Neural crest cell (in vitro differentiated cells): ENCODE measurements around the gene ZNF570. TPM values are rescaled to one million over a fixed set of nuclear protein-coding genes. Genes with fewer than 3 reads are reported as not detected.

ENCODE experiments used
- DNase-seq: peaks from one replicate; pipeline ENCODE4 v3.0.0; 2021; ENCODE audit warnings: low read depth, mixed read lengths, low spot score
- H3K27ac Mint-ChIP-seq: one replicate; pipeline ENCODE4 v1.8.0; 2021; ENCODE audit warnings: mild to moderate bottlenecking, mixed read lengths; ENCODE audit not compliant: unreplicated experiment
- H3K27me3 Mint-ChIP-seq: 2 replicates; pipeline ENCODE4 v1.8.0; 2021; ENCODE audit warnings: low read depth, mild to moderate bottlenecking, mixed read lengths
- H3K36me3 Mint-ChIP-seq: 2 replicates; pipeline ENCODE4 v1.8.0; 2021; ENCODE audit warnings: low read depth, mild to moderate bottlenecking, mixed read lengths
- H3K4me1 Mint-ChIP-seq: 2 replicates; pipeline ENCODE4 v1.8.0; 2021; ENCODE audit warnings: mixed read lengths
- H3K4me3 Mint-ChIP-seq: one replicate; pipeline ENCODE4 v1.8.0; 2021; ENCODE audit warnings: mild to moderate bottlenecking, mixed read lengths
- H3K9me3 Mint-ChIP-seq: 2 replicates; pipeline ENCODE4 v1.8.0; 2021; ENCODE audit warnings: mixed read lengths
- total RNA-seq: library from RNA; stranded (reverse); gene quantifications from 2 replicates; pipeline ENCODE4 v1.2.1, GENCODE V29; 2021
- TF ChIP-seq, protein P1 (sequence below): fragments of 200-600 bp; sonication (generic); conservative IDR thresholded peaks from 2 replicates; pipeline ENCODE4 v1.5.0; 2021; ENCODE audit warnings: antibody characterized with exemption, mild to moderate bottlenecking

The ZNF570 gene
- total RNA-seq, 1 donor from 2014 or later, result 8.4 TPM

DNA sequence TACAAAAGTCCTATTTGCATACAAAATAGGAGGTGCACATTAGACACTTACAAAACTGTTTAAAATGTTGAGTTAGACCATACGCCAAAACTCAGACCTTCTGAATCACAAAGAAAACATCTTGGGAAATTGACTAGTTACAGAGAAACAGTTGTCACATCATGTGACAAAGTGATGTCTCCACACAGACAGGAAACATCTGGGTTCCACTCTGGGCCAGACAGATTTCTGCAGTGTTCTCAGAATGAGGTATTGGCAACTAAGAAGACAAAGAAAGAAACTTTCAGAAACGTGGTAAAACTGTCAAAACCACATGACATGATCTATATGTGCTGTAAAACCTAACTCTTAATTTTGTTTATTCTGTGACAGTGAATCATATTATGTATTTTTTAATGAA is 44.2 kb downstream of the ZNF570 start:
- peaks cover 53% of the 10 kb centered on the region for H3K36me3 Mint-ChIP-seq
- H3K4me1 Mint-ChIP-seq, result no peaks in the 10 kb centered on the region
- peaks cover 12% of the 10 kb centered on the region for H3K9me3 Mint-ChIP-seq
- no peaks in the 10 kb centered on the region for H3K27me3 Mint-ChIP-seq
- no peak overlapping the region for H3K27ac Mint-ChIP-seq
- TF ChIP-seq, protein P1, sequence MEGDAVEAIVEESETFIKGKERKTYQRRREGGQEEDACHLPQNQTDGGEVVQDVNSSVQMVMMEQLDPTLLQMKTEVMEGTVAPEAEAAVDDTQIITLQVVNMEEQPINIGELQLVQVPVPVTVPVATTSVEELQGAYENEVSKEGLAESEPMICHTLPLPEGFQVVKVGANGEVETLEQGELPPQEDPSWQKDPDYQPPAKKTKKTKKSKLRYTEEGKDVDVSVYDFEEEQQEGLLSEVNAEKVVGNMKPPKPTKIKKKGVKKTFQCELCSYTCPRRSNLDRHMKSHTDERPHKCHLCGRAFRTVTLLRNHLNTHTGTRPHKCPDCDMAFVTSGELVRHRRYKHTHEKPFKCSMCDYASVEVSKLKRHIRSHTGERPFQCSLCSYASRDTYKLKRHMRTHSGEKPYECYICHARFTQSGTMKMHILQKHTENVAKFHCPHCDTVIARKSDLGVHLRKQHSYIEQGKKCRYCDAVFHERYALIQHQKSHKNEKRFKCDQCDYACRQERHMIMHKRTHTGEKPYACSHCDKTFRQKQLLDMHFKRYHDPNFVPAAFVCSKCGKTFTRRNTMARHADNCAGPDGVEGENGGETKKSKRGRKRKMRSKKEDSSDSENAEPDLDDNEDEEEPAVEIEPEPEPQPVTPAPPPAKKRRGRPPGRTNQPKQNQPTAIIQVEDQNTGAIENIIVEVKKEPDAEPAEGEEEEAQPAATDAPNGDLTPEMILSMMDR, result no peak
- no peak overlapping the region for H3K4me3 Mint-ChIP-seq
- DNase-seq, result no peak

DNA sequence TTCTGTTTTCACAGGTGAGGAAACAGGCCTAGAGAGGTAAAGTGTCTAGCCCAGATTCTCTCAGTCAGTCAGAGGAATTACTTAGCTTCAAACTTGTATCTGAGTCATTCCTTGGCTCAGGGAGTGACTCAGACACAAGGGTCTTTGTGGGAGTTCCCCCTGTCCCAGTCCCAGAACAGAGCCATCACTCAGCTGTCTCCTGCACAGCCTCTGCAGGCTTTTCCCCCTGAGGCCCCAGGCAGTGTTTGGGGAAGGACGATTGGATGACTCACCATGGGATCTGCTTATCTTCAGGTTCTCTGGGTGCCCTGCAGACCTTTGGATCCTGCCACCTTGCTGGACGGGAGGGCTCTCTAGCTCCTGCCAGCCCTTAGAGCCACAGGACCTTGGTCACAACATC is 50.7 kb downstream of the ZNF570 start:
- Mint-ChIP-seq H3K36me3 (peaks cover 53% of the 10 kb centered on the region), H3K9me3 (peaks cover 13% of the 10 kb centered on the region), H3K27ac (no peak overlapping the region), H3K27me3 (no peaks in the 10 kb centered on the region), H3K4me3 (no peak overlapping the region), H3K4me1 (no peaks in the 10 kb centered on the region)
- DNase-seq, result no peak
- TF ChIP-seq, protein P1, result no peak

DNA sequence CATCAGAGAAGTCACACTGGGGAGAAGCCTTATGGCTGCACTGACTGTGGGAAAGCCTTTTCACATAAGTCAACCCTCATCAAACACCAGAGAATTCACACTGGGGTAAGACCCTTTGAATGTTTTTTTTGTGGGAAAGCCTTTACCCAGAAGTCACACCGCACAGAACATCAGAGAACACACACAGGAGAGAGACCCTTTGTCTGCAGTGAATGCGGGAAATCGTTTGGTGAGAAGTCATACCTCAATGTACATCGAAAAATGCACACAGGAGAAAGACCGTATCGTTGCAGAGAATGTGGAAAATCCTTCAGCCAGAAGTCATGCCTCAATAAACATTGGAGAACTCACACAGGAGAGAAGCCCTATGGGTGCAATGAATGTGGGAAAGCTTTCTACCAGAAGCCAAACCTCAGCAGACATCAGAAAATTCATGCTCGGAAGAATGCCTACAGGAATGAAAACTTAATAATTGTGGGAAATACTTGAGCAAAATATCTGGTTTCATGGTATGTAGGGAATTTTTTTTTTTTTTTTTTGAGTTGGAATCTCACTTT is 68.3 kb downstream of the ZNF570 start:
- Mint-ChIP-seq H3K9me3 (peaks cover 29% of the 10 kb centered on the region), H3K4me3 (no peak overlapping the region), H3K36me3 (peaks cover 63% of the 10 kb centered on the region), H3K4me1 (no peaks in the 10 kb centered on the region), H3K27me3 (no peaks in the 10 kb centered on the region), H3K27ac (no peak overlapping the region)
- TF ChIP-seq, protein P1, result no peak
- DNase-seq, result no peak

Other genes starting within 250 kb of the ZNF570 start
- 8.2 and 8.4 TPM in 2 replicates for gene ZNF527, start 98.3 kb upstream of the ZNF570 start, total RNA-seq
- 9.9 and 12.6 TPM in 2 replicates for gene ZNF569, start 1.9 kb upstream of the ZNF570 start, total RNA-seq
- gene ZNF793, start 37.6 kb downstream of the ZNF570 start, total RNA-seq, result 17.7 and 18.1 TPM in 2 replicates
- 5.3 and 6.2 TPM in 2 replicates for gene ZNF571, start 125.4 kb downstream of the ZNF570 start, total RNA-seq
- gene ZNF540, start 125.5 kb downstream of the ZNF570 start, total RNA-seq, result 1.0 and 1.3 TPM in 2 replicates
- gene ZFP30, start 186.1 kb downstream of the ZNF570 start, total RNA-seq, result 31.8 TPM in 2 replicates